Tibial nerve (tissue), 4 donors: ENCODE results near the gene GALNT1. TPM values are rescaled to one million over a fixed set of nuclear protein-coding genes. Genes with fewer than 3 reads are reported as not detected.

ENCODE experiments used
- DNase-seq, 2 donors: peaks; one replicate each; pipeline ENCODE4 v3.0.0-alpha.2; 2019; ENCODE audit warnings: low spot score in 2 of 2
- H3K27ac ChIP-seq, 4 donors: fragments of 200-600 bp; sonication (generic) in 3 of 4; one replicate each; pipeline ENCODE4 v1.5.1; 2017 to 2019; ENCODE audit warnings: mild to moderate bottlenecking in 1 of 4
- H3K27me3 ChIP-seq, 2 donors: fragments of 200-600 bp; sonication (generic) in 1 of 2; one replicate each; pipeline versions ENCODE4 v1.5.1 to v1.6.0; 2017 to 2019
- H3K36me3 ChIP-seq, 3 donors: fragments of 200-600 bp; sonication (generic); one replicate each; pipeline ENCODE4 v1.5.1; 2018 to 2019
- H3K4me1 ChIP-seq, 4 donors: fragments of 200-600 bp; sonication (generic) in 3 of 4; one replicate each; pipeline ENCODE4 v1.5.1; 2017 to 2019
- H3K4me3 ChIP-seq, 4 donors: fragments of 200-600 bp; sonication (generic) in 3 of 4; one replicate each; pipeline ENCODE4 v1.5.1; 2017 to 2019; ENCODE audit warnings: mild to moderate bottlenecking in 1 of 4, moderate library complexity in 1 of 4
- H3K9me3 ChIP-seq, 4 donors: fragments of 200-600 bp; sonication (generic) in 3 of 4; one replicate each; pipeline ENCODE4 v1.5.1; 2017 to 2019
- CTCF ChIP-seq, 5 experiments: fragments of 200-600 bp in 3 of 5; fragments of 450-650 bp in 2 of 5; sonication (generic) in 3 of 5; IDR thresholded peaks; one replicate each; pipeline ENCODE4 v1.5.1; 2016 to 2019; ENCODE audit warnings: antibody characterized with exemption in 5 of 5, mild to moderate bottlenecking in 3 of 5, moderate library complexity in 2 of 5
- EP300 ChIP-seq, 2 donors: sonication (generic); formaldehyde crosslinking; IDR thresholded peaks; one replicate each; pipeline ENCODE4 v1.6.1; 2017; ENCODE audit warnings: antibody characterized with exemption in 2 of 2, mild to moderate bottlenecking in 1 of 2
- POLR2A ChIP-seq, 2 donors: fragments of 450-650 bp; IDR thresholded peaks; one replicate each; pipeline ENCODE4 v1.6.1; 2017; ENCODE audit warnings: antibody characterized with exemption in 2 of 2, mild to moderate bottlenecking in 2 of 2, moderate library complexity in 2 of 2
- WGBS, 2 donors: methylation state at CpG; one replicate each; pipeline ENCODE4 v1.1.5; 2018; 5-methylcytosine and 5-hydroxymethylcytosine counted together
- total RNA-seq, 4 donors: library from RNA; depleted of rRNA; stranded (reverse); fragments of >200 nt; gene quantifications; one replicate each; pipeline ENCODE4 v1.1.0, GENCODE V29; 2016

The GALNT1 gene
- total RNA-seq, 4 donors from 2014 or later, result 24.3 to 37.5 (median 27.0) TPM

GRCh38 chr18:35619464-35619863, 37.9 kb downstream of the GALNT1 start:
- Histone ChIP-seq H3K4me1 (peaks cover 0 to 51% (median 22%) of the 10 kb centered on the region in 4 donors), H3K27ac (peak overlapping the region in 2 of 4 donors; percentile 31 to 56), H3K27me3 (no peaks in the 10 kb centered on the region), H3K4me3 (no peak overlapping the region), H3K9me3 (no peaks in the 10 kb centered on the region), H3K36me3 (no peaks in the 10 kb centered on the region)
- TF ChIP-seq POLR2A (IDR thresholded peaks at IDR 0.05) (no peak), EP300 (IDR thresholded peaks at IDR 0.05) (no peak), CTCF (IDR thresholded peaks at IDR 0.05) (no peak)
- WGBS, 2 donors, result 36 to 51% methylated on average over 4 of the region's 4 CpGs
- DNase-seq, result no peak

- peak overlapping the region in 2 of 4 donors; percentile 31 to 56 for H3K27ac ChIP-seq
- peaks cover 0 to 51% (median 22%) of the 10 kb centered on the region in 4 donors for H3K4me1 ChIP-seq
- 47 to 61% methylated on average over 4 of the region's 4 CpGs for WGBS, 2 donors
- H3K4me3 ChIP-seq, result no peak overlapping the region
- H3K36me3 ChIP-seq, result no peaks in the 10 kb centered on the region
- H3K27me3 ChIP-seq, result no peaks in the 10 kb centered on the region
- no peak for DNase-seq
- H3K9me3 ChIP-seq, result no peaks in the 10 kb centered on the region
- TF ChIP-seq CTCF (IDR thresholded peaks at IDR 0.05) (no peak), EP300 (IDR thresholded peaks at IDR 0.05) (no peak), POLR2A (IDR thresholded peaks at IDR 0.05) (no peak)
Measured at GRCh38 chr18:35619941-35620340, 38.4 kb downstream of the GALNT1 start.

- Histone ChIP-seq H3K27me3 (no peaks in the 10 kb centered on the region), H3K9me3 (no peaks in the 10 kb centered on the region), H3K27ac (no peak overlapping the region), H3K4me3 (no peak overlapping the region), H3K4me1 (peaks cover 0 to 51% (median 22%) of the 10 kb centered on the region in 4 donors), H3K36me3 (no peaks in the 10 kb centered on the region)
- 34 to 41% methylated on average over 3 of the region's 3 CpGs for WGBS, 2 donors
- DNase-seq, result peak in 1 of 2 donors; percentile 9
- TF ChIP-seq EP300 (IDR thresholded peaks at IDR 0.05) (no peak), POLR2A (IDR thresholded peaks at IDR 0.05) (no peak), CTCF (IDR thresholded peaks at IDR 0.05) (no peak)
Measured at GRCh38 chr18:35620765-35621164, 39.2 kb downstream of the GALNT1 start.

GRCh38 chr18:35623255-35623654, 41.7 kb downstream of the GALNT1 start:
- TF ChIP-seq CTCF (IDR thresholded peaks at IDR 0.05) (no peak), EP300 (IDR thresholded peaks at IDR 0.05) (no peak), POLR2A (IDR thresholded peaks at IDR 0.05) (no peak)
- H3K4me1 ChIP-seq, result peaks cover 0 to 28% (median 12%) of the 10 kb centered on the region in 4 donors
- no peak for DNase-seq
- no peaks in the 10 kb centered on the region for H3K27me3 ChIP-seq
- H3K36me3 ChIP-seq, result peaks cover 0 to 7% (median 0%) of the 10 kb centered on the region in 3 donors
- H3K4me3 ChIP-seq, result no peak overlapping the region
- peaks cover 0 to 3% (median 0%) of the 10 kb centered on the region in 4 donors for H3K9me3 ChIP-seq
- no peak overlapping the region for H3K27ac ChIP-seq

- 93 to 96% methylated on average over 1 of the region's 1 CpG for WGBS, 2 donors
- peaks cover 0 to 9% (median 0%) of the 10 kb centered on the region in 3 donors for H3K36me3 ChIP-seq
- no peak for DNase-seq
Measured at GRCh38 chr18:35624146-35624545, 42.6 kb downstream of the GALNT1 start.

More at GRCh38 chr18:35624146-35624545, 42.6 kb downstream of the GALNT1 start:
- Histone ChIP-seq H3K27ac (no peak overlapping the region), H3K9me3 (peaks cover 0 to 3% (median 0%) of the 10 kb centered on the region in 4 donors), H3K4me1 (peaks cover 0 to 20% (median 6%) of the 10 kb centered on the region in 4 donors), H3K4me3 (no peak overlapping the region), H3K27me3 (no peaks in the 10 kb centered on the region)
- TF ChIP-seq CTCF (IDR thresholded peaks at IDR 0.05), result no peak
- TF ChIP-seq EP300 (IDR thresholded peaks at IDR 0.05), result no peak
- TF ChIP-seq POLR2A (IDR thresholded peaks at IDR 0.05), result no peak
